Putamen (tissue), 1 donor: Measurements from ENCODE around the gene SLC36A4.
"Not testable (repeated sequence)": the region's sequence is repeated elsewhere in the genome, so short reads cannot be mapped to it uniquely, and the experiment has no call there.

Source experiments
- DNase-seq: peaks from one replicate; pipeline ENCODE4 v3.0.0-alpha.2; 2016; ENCODE audit warnings: low spot score

SLC36A4 gene

DNA sequence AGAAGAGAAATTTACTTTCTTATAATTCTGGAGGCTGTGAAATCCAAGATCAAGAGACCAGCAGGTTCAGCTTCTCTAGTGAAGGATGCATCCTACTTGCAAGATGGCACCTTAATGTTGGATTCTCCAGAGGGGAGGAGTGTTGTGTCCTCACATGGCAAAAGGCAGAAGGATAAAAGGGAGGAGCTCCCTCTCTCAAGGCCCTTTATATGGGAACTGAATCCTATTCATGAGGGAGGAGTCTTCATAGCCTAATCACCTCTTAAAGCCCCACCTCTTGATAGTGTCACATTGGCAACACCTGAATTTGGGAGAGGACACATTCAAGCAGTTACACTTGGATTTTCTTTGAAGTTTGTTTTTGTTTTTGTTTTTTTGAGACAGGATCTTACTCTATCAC, 79.5 kb downstream of the SLC36A4 start:
- DNase-seq: no peak

DNA sequence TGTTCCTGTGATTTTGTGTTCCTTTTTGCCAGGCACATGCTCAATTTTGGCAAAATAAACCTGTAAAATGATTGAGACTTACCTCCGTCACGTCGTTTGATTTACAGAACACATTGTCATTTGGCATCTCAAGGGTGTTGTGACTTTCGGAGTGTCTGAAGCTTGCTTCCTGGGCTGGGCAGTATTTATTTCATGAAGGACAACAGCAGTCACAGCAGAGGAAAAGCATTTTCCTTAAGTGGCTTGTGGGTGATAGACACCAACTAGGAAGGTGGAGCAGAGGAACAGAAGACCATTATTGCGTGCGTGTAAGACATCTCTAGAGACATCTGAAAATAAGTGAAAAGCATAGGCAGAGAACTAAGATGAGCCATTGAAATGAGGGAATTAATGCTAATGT, 80.2 kb downstream of the SLC36A4 start:
- no peak for DNase-seq

DNA sequence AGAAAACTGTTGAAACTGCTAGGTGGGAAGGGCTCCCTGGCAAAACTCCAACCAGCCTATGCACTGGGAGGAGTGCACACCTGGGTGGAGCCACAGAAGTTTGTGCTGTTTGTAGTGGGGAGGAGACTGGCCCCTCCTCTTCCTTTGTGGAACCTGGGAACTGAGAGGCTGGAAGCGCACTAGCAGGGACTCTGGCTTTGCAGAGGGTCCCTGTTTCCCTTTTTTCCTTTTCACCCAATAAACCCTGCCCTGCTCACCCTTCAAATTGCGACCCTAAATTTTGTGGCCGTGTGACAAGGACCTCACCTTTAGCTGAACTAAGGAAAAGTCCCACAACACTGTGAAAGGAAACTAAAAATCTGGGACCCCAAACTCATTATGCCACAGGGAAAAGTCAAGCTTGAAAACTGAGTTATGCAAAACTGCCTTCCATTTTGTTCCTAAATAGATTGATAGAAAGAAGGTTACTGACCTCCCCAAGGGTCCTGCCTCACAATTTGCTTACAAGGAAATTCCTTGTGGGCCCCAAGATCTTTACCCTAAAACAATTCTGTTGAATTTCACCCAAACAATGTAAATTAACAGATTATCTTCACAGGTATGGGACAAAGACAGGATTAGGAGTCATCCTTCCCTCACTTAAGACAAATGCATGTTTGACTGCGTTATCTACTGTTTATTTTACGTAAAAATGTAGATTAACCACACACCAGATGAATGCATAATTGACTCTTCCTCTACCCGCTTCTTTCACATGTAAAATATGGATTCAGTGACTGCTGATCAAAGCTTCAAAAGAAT, 81.0 kb downstream of the SLC36A4 start:
- no peak for DNase-seq

- no peak for DNase-seq
These were observed 83.5 kb downstream of the SLC36A4 start for GRCh38 chr11:93114304-93114703.

DNA sequence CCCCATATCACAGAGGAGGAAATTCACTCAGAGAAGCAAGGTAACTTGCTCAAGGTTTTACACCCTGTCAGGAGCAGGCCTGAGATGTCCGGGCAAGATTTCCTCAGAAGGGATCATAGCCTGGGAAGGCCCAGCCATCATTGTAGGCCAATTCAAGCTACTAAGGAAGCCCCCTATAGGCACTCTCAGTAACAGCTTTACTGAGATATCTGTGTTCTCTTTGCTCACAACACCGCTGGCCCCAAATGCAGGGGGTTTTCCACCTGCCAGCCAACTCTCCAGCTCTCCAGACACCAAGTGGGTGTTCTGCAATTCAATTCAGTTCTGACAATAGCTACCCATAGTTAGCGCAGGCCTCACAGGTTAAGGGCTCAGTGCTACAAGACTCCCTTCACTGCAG, 84.0 kb downstream of the SLC36A4 start:
- DNase-seq: no peak

- DNase-seq: not testable (repeated sequence)
These were observed 86.6 kb downstream of the SLC36A4 start for GRCh38 chr11:93111147-93111546.

GRCh38 chr11:93100211-93100610, 97.6 kb downstream of the SLC36A4 start:
- no peak for DNase-seq

DNA sequence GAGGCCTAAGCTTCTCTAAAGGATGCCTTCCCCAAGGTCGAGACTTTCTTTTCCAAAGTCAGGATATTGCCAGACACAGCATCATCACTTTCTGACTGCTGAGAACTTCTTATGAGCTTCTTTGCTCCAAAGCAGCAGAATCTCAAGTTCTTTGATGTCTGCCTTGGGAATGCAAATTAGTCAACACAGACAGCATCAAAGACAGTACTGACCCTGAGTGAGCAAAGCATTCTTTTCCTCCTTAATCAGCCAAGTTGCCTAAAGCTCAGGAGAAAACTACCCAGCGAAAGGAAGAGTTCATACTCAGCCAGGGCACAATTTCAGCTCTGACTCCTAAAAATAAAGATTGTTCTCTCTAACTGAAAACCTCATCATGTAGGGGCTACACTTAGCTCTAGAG, 98.0 kb downstream of the SLC36A4 start:
- no peak for DNase-seq
